22Rv1 (cell line): ENCODE results near the gene ERGIC2.
"Not testable (repeated sequence)": the region's sequence is repeated elsewhere in the genome, so short reads cannot be mapped to it uniquely, and the experiment has no call there.

Experiments used
- ZFX ChIP-seq: fragments of 450-650 bp; IDR thresholded peaks from 2 replicates; pipeline ENCODE4 v1.6.1; 2017; ENCODE audit warnings: antibody characterized with exemption, borderline replicate concordance
- TF ChIP-seq, protein P1 (sequence below): fragments of 450-650 bp; IDR thresholded peaks from 2 replicates; pipeline ENCODE4 v1.5.1; 2017; ENCODE audit warnings: mild to moderate bottlenecking

DNA sequence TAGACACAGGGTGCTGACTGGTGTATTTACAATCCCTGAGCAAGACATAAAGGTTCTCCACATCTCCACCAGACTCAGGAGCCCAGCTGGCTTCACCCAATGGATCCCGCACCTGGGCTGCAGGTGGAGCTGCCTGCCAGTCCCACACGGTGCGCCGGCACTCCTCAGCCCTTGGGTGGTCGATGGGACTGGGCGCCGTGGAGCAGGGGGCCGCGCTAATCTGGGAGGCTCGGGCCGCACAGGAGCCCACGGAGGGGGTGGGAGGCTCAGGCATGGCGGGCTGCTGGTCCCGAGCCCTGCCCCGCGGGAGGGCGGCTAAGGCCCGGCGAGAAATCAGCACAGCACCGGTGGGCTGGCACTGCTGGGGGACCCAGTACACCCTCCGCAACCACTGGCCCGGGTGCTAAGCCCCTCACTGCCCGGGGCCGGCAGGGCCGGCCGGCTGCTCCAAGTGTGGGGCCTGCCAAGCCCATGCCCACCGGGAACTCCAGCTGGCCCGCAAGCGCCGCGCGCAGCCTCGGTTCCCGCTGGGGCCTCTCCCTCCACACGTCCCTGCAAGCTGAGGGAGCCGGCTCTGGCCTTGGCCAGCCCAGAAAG lies 5.2 kb upstream of the ERGIC2 start:
- TF ChIP-seq, protein P1, sequence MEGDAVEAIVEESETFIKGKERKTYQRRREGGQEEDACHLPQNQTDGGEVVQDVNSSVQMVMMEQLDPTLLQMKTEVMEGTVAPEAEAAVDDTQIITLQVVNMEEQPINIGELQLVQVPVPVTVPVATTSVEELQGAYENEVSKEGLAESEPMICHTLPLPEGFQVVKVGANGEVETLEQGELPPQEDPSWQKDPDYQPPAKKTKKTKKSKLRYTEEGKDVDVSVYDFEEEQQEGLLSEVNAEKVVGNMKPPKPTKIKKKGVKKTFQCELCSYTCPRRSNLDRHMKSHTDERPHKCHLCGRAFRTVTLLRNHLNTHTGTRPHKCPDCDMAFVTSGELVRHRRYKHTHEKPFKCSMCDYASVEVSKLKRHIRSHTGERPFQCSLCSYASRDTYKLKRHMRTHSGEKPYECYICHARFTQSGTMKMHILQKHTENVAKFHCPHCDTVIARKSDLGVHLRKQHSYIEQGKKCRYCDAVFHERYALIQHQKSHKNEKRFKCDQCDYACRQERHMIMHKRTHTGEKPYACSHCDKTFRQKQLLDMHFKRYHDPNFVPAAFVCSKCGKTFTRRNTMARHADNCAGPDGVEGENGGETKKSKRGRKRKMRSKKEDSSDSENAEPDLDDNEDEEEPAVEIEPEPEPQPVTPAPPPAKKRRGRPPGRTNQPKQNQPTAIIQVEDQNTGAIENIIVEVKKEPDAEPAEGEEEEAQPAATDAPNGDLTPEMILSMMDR, result not testable (repeated sequence)
- not testable (repeated sequence) for TF ChIP-seq ZFX
